DOHH2 (cell line): Measurements from ENCODE around the gene SSTR4.

Experiments
- CTCF ChIP-seq: fragments of 200-600 bp; sonication (generic); IDR thresholded peaks from one replicate; pipeline ENCODE4 v1.5.1; 2014; ENCODE audit warnings: antibody characterized with exemption, mild to moderate bottlenecking, low read depth, low read length; ENCODE audit not compliant: poor library complexity, severe bottlenecking
- EZH2phosphoT487 ChIP-seq: fragments of 200-600 bp; sonication (generic); IDR thresholded peaks from 2 replicates; pipeline ENCODE4 v1.6.1; 2017; ENCODE audit warnings: borderline replicate concordance, mild to moderate bottlenecking, antibody characterized with exemption, low read length, moderate library complexity, mixed read lengths

GRCh38 chr20:23005776-23006175 is 29.3 kb upstream of the SSTR4 start:
- TF ChIP-seq CTCF (no peak), EZH2phosphoT487 (no peak)
